ENCODE data around the gene C11orf65.

The C11orf65 gene

DNA sequence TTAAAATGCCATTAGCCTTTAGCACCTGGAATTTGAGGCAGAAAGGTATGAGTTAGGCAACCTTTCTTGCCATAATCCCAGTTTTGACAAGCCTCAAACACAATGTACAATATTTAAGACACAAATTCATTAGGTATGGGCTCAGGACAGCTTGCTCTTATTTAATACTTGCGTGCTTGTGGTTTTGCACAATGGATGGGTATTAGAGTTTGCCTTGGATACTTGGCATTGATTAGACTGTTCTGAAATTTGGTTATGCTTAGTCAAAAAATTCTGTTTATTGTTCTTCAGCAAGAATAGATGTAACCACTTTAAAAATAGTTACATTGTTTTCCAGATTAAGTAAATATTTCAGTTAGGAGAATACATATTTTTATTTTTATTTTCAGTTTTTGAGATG lies 5.4 kb upstream of the C11orf65 start:
- no peaks in the 10 kb centered on the region for H3K27me3 ChIP-seq (ENCODE audit: control insufficient read depth in 1 of 2, insufficient read depth in 1 of 2, low read length in 2 of 2)
- H2AFZ ChIP-seq (ENCODE audit: low read depth, low read length), result no peak overlapping the region
- H3K4ac ChIP-seq (ENCODE audit: low read depth in 1 of 2, low read length in 2 of 2), result no peak overlapping the region
- no peak overlapping the region for H3K14ac ChIP-seq (ENCODE audit: low read length in 2 of 2)
- peaks cover 2% of the 10 kb centered on the region for H3K4me1 ChIP-seq (ENCODE audit: control insufficient read depth, insufficient read depth, low read depth, low read length)
- no peak overlapping the region for H3K4me3 ChIP-seq (ENCODE audit: insufficient read depth in 1 of 2, low read depth in 1 of 2, low read length in 2 of 2)
- no peak overlapping the region for H4K8ac ChIP-seq (ENCODE audit: low read length)
- H2BK12ac ChIP-seq (ENCODE audit: low read length in 2 of 2), result no peak overlapping the region
- no peaks in the 10 kb centered on the region for H3K9me3 ChIP-seq (ENCODE audit: control insufficient read depth, low read length)
- H3K9ac ChIP-seq (ENCODE audit: low read length), result no peak overlapping the region
- H3K27ac ChIP-seq (ENCODE audit: low read length, poor library complexity, severe bottlenecking), result no peak overlapping the region
- H3K18ac ChIP-seq (ENCODE audit: low read depth in 1 of 2, low read length in 2 of 2), result no peak overlapping the region
- H2BK120ac ChIP-seq (ENCODE audit: low read depth, low read length), result no peak overlapping the region
- 86% methylated on average over 1 of the region's 1 CpG for WGBS
- H3K23ac ChIP-seq (ENCODE audit: low read length in 2 of 2), result no peak overlapping the region
- no peak overlapping the region for H2BK15ac ChIP-seq (ENCODE audit: low read depth, poor library complexity, severe bottlenecking)
- no peak overlapping the region for H4K91ac ChIP-seq (ENCODE audit: low read length)
- peaks cover 13 to 44% of the 10 kb centered on the region in 2 experiments for H3K36me3 ChIP-seq (ENCODE audit: control insufficient read depth in 1 of 2, insufficient read depth in 2 of 2, low read depth in 1 of 2, low read length in 2 of 2)
- no peak overlapping the region for H3K4me2 ChIP-seq (ENCODE audit: low read length, poor library complexity, severe bottlenecking)
- peaks cover 2% of the 10 kb centered on the region for H3K79me1 ChIP-seq (replicated peaks; ENCODE audit: low read length, poor library complexity, severe bottlenecking)
- H2BK5ac ChIP-seq (ENCODE audit: low read depth, low read length, poor library complexity, severe bottlenecking), result no peak overlapping the region
- DNase-seq, result no peak
- no peak overlapping the region for H2AK5ac ChIP-seq (ENCODE audit: low read length, severe bottlenecking)

DNA sequence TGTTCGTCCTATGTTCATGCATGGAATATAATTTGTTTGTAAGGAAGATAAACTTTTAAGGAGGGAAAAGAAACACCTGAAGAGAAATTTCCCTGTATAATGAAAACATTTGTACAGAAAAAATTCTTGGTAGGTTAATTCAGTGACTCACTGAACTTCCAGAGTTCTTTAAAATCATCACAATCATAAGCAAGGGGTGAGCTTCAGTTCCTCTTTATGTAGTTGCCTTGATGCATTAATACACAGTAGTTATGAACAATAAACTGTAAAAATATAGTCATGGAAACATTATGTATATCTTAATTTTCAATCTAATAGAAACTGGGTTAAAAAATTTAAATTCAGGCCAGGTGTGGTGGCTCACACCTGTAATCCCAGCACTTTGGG lies 1.1 kb upstream of the C11orf65 start:
- no peak overlapping the region for H3K4me2 ChIP-seq (ENCODE audit: low read length, poor library complexity, severe bottlenecking)
- no peaks in the 10 kb centered on the region for H3K79me1 ChIP-seq (replicated peaks; ENCODE audit: low read length, poor library complexity, severe bottlenecking)
- H4K91ac ChIP-seq (ENCODE audit: low read length), result no peak overlapping the region
- H3K18ac ChIP-seq (ENCODE audit: low read depth in 1 of 2, low read length in 2 of 2), result no peak overlapping the region
- H2BK12ac ChIP-seq (ENCODE audit: low read length in 2 of 2), result no peak overlapping the region
- H3K4ac ChIP-seq (ENCODE audit: low read depth in 1 of 2, low read length in 2 of 2), result no peak overlapping the region
- no peaks in the 10 kb centered on the region for H3K9me3 ChIP-seq (ENCODE audit: control insufficient read depth, low read length)
- H3K4me1 ChIP-seq (ENCODE audit: control insufficient read depth, insufficient read depth, low read depth, low read length), result peaks cover 4% of the 10 kb centered on the region
- H3K36me3 ChIP-seq (ENCODE audit: control insufficient read depth in 1 of 2, insufficient read depth in 2 of 2, low read depth in 1 of 2, low read length in 2 of 2), result peaks cover 0 to 6% of the 10 kb centered on the region in 2 experiments
- no peaks in the 10 kb centered on the region for H3K27me3 ChIP-seq (ENCODE audit: control insufficient read depth in 1 of 2, insufficient read depth in 1 of 2, low read length in 2 of 2)
- no peak overlapping the region for H3K27ac ChIP-seq (ENCODE audit: low read length, poor library complexity, severe bottlenecking)
- H4K8ac ChIP-seq (ENCODE audit: low read length), result no peak overlapping the region
- H3K4me3 ChIP-seq (ENCODE audit: insufficient read depth in 1 of 2, low read depth in 1 of 2, low read length in 2 of 2), result peak overlapping the region in 1 of 2 experiments; percentile 94
- H2BK120ac ChIP-seq (ENCODE audit: low read depth, low read length), result no peak overlapping the region
- no peak overlapping the region for H2AK5ac ChIP-seq (ENCODE audit: low read length, severe bottlenecking)
- WGBS, result 90% methylated on average over 1 of the region's 1 CpG
- H3K14ac ChIP-seq (ENCODE audit: low read length in 2 of 2), result no peak overlapping the region
- no peak overlapping the region for H2AFZ ChIP-seq (ENCODE audit: low read depth, low read length)
- no peak overlapping the region for H2BK5ac ChIP-seq (ENCODE audit: low read depth, low read length, poor library complexity, severe bottlenecking)
- no peak overlapping the region for H3K23ac ChIP-seq (ENCODE audit: low read length in 2 of 2)
- H2BK15ac ChIP-seq (ENCODE audit: low read depth, poor library complexity, severe bottlenecking), result no peak overlapping the region
- no peak for DNase-seq
- H3K9ac ChIP-seq (ENCODE audit: low read length), result peak overlapping the region; percentile 99

DNA sequence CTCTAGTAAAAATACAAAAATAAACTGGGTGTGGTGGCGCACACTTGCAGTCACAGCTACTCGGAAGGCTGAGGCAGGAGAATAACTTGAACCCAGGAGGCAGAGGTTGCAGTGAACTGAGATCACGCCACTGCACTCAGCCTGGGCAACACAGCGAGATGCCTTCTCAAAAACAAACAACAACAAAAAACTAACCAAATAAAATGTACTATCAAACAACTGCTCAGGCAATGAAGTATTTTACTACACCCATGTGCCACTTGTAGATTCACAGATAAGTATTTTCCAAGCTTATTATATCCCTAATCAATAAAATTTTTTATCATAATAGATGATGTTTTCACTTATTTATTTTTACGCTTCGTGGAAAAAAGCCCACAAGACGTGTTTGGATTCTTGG lies 924 bp downstream of the C11orf65 start:
- Histone ChIP-seq H2BK15ac (ENCODE audit: low read depth, poor library complexity, severe bottlenecking) (no peak overlapping the region), H3K4me2 (ENCODE audit: low read length, poor library complexity, severe bottlenecking) (peak overlapping the region; percentile 69), H3K4me3 (ENCODE audit: insufficient read depth in 1 of 2, low read depth in 1 of 2, low read length in 2 of 2) (peak overlapping the region; percentile 18 to 94), H3K36me3 (ENCODE audit: control insufficient read depth in 1 of 2, insufficient read depth in 2 of 2, low read depth in 1 of 2, low read length in 2 of 2) (no peaks in the 10 kb centered on the region), H3K18ac (ENCODE audit: low read depth in 1 of 2, low read length in 2 of 2) (no peak overlapping the region), H3K27me3 (ENCODE audit: control insufficient read depth in 1 of 2, insufficient read depth in 1 of 2, low read length in 2 of 2) (no peaks in the 10 kb centered on the region), H2BK5ac (ENCODE audit: low read depth, low read length, poor library complexity, severe bottlenecking) (no peak overlapping the region), H4K91ac (ENCODE audit: low read length) (no peak overlapping the region), H3K23ac (ENCODE audit: low read length in 2 of 2) (no peak overlapping the region), H4K8ac (ENCODE audit: low read length) (peak overlapping the region; percentile 59), H3K9ac (ENCODE audit: low read length) (peak overlapping the region; percentile 99), H3K79me1 (replicated peaks; ENCODE audit: low read length, poor library complexity, severe bottlenecking) (no peaks in the 10 kb centered on the region), H3K4ac (ENCODE audit: low read depth in 1 of 2, low read length in 2 of 2) (no peak overlapping the region), H3K14ac (ENCODE audit: low read length in 2 of 2) (no peak overlapping the region), H2BK120ac (ENCODE audit: low read depth, low read length) (no peak overlapping the region), H2AFZ (ENCODE audit: low read depth, low read length) (no peak overlapping the region), H3K4me1 (ENCODE audit: control insufficient read depth, insufficient read depth, low read depth, low read length) (peaks cover 4% of the 10 kb centered on the region), H2BK12ac (ENCODE audit: low read length in 2 of 2) (no peak overlapping the region), H3K27ac (ENCODE audit: low read length, poor library complexity, severe bottlenecking) (peak overlapping the region; percentile 96), H3K9me3 (ENCODE audit: control insufficient read depth, low read length) (no peaks in the 10 kb centered on the region), H2AK5ac (ENCODE audit: low read length, severe bottlenecking) (no peak overlapping the region)
- 70% methylated on average over 7 of the region's 7 CpGs for WGBS
- no peak for DNase-seq

DNA sequence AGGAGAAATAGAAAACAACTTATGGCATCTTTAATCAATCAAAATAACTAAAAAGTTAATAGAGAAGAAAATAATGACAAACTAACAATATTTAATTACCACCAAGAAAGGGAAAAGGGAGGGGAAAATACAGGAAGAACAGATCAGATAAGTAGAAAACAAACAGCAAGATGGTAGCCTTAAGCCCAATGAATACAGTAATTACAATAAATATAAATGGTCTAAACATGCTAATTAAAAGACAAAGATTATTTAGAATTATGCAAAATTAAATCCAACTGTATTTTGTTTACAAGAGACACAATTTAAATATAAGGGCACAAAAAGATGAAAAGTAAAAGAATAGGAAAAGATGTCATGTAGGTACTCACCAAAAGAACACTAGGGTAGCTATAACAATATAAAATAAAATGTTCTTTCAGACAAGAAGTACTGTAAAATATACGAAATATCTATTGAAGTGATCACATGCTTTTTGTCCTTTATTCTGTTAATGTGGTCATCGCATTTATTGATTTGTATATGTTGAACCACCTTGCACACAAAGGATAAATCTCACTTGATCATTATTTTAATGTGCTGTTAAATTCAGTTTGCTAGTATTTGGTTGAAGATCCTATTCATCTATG lies 14.0 kb downstream of the C11orf65 start:
- Histone ChIP-seq H3K27me3 (ENCODE audit: control insufficient read depth in 1 of 2, insufficient read depth in 1 of 2, low read length in 2 of 2) (no peaks in the 10 kb centered on the region), H3K36me3 (ENCODE audit: control insufficient read depth in 1 of 2, insufficient read depth in 2 of 2, low read depth in 1 of 2, low read length in 2 of 2) (no peaks in the 10 kb centered on the region), H3K9me3 (ENCODE audit: control insufficient read depth, low read length) (peaks cover 11% of the 10 kb centered on the region), H3K4ac (ENCODE audit: low read depth in 1 of 2, low read length in 2 of 2) (no peak overlapping the region), H2BK12ac (ENCODE audit: low read length in 2 of 2) (no peak overlapping the region), H4K8ac (ENCODE audit: low read length) (no peak overlapping the region), H3K4me1 (ENCODE audit: control insufficient read depth, insufficient read depth, low read depth, low read length) (no peaks in the 10 kb centered on the region), H2BK5ac (ENCODE audit: low read depth, low read length, poor library complexity, severe bottlenecking) (no peak overlapping the region), H2AK5ac (ENCODE audit: low read length, severe bottlenecking) (no peak overlapping the region), H3K79me1 (replicated peaks; ENCODE audit: low read length, poor library complexity, severe bottlenecking) (no peaks in the 10 kb centered on the region), H2BK15ac (ENCODE audit: low read depth, poor library complexity, severe bottlenecking) (no peak overlapping the region), H2BK120ac (ENCODE audit: low read depth, low read length) (no peak overlapping the region), H3K18ac (ENCODE audit: low read depth in 1 of 2, low read length in 2 of 2) (no peak overlapping the region), H4K91ac (ENCODE audit: low read length) (no peak overlapping the region), H3K4me2 (ENCODE audit: low read length, poor library complexity, severe bottlenecking) (no peak overlapping the region), H3K27ac (ENCODE audit: low read length, poor library complexity, severe bottlenecking) (no peak overlapping the region), H3K23ac (ENCODE audit: low read length in 2 of 2) (no peak overlapping the region), H3K4me3 (ENCODE audit: insufficient read depth in 1 of 2, low read depth in 1 of 2, low read length in 2 of 2) (no peak overlapping the region), H2AFZ (ENCODE audit: low read depth, low read length) (no peak overlapping the region), H3K9ac (ENCODE audit: low read length) (no peak overlapping the region), H3K14ac (ENCODE audit: low read length in 2 of 2) (no peak overlapping the region)
- WGBS, result no CpG with 5 or more reads among the region's 2 CpGs
- no peak for DNase-seq

Data from mesenchymal stem cell (in vitro differentiated cells and primary cell).